GM23248 (cell line): ENCODE data around the gene KSR2. TPM values are rescaled to one million over a fixed set of nuclear protein-coding genes. Genes with fewer than 3 reads are reported as not detected.
A peak's percentile ranks its signal among the peaks of the same experiment; 100 is the strongest.
"Not testable (repeated sequence)": the region's sequence is repeated elsewhere in the genome, so short reads cannot be mapped to it uniquely, and the experiment has no call there.

ENCODE experiments used
- DNase-seq: peaks from one replicate; pipeline ENCODE4 v3.0.0-alpha.2; 2015
- H2AFZ ChIP-seq: fragments of 200-600 bp; sonication (generic); 2 replicates; pipeline ENCODE4 v1.6.1; 2016; ENCODE audit warnings: antibody characterized with exemption
- H3F3A ChIP-seq: fragments of 200-600 bp; sonication (generic); 2 replicates; pipeline ENCODE4 v1.6.1; 2016; ENCODE audit warnings: mild to moderate bottlenecking, antibody characterized with exemption, mixed run types; ENCODE audit not compliant: insufficient read depth
- H3K27ac ChIP-seq: fragments of 200-600 bp; sonication (generic); 2 replicates; pipeline ENCODE4 v1.5.1; 2016; ENCODE audit warnings: mild to moderate bottlenecking
- H3K27me3 ChIP-seq: fragments of 200-600 bp; sonication (generic); replicated peaks from 2 replicates; pipeline ENCODE4 v1.6.1; 2016; ENCODE audit warnings: mild to moderate bottlenecking; ENCODE audit not compliant: insufficient read depth
- H3K36me3 ChIP-seq: fragments of 200-600 bp; sonication (generic); 2 replicates; pipeline ENCODE4 v1.6.1; 2016; ENCODE audit warnings: low read depth, mild to moderate bottlenecking
- H3K4me1 ChIP-seq: fragments of 200-600 bp; sonication (generic); 2 replicates; pipeline ENCODE4 v1.6.1; 2016; ENCODE audit warnings: mild to moderate bottlenecking; ENCODE audit not compliant: insufficient read depth
- H3K4me2 ChIP-seq: fragments of 200-600 bp; sonication (generic); one replicate; pipeline ENCODE4 v1.6.1; 2016; ENCODE audit warnings: mild to moderate bottlenecking; ENCODE audit not compliant: unreplicated experiment
- H3K4me3 ChIP-seq: fragments of 200-600 bp; sonication (generic); 2 replicates; pipeline ENCODE4 v1.5.1; 2016; ENCODE audit warnings: mild to moderate bottlenecking
- H3K79me2 ChIP-seq: fragments of 200-600 bp; sonication (generic); 2 replicates; pipeline ENCODE4 v1.6.1; 2016; ENCODE audit warnings: mild to moderate bottlenecking; ENCODE audit not compliant: insufficient read depth
- H3K9ac ChIP-seq: fragments of 200-600 bp; sonication (generic); 2 replicates; pipeline ENCODE4 v1.6.1; 2016; ENCODE audit warnings: mild to moderate bottlenecking
- H3K9me2 ChIP-seq: fragments of 200-600 bp; sonication (generic); 2 replicates; pipeline ENCODE4 v1.6.1; 2016; ENCODE audit warnings: mixed run types, mild to moderate bottlenecking, moderate library complexity; ENCODE audit not compliant: insufficient read depth
- H3K9me3 ChIP-seq: fragments of 200-600 bp; sonication (generic); one replicate; pipeline ENCODE4 v1.6.1; 2017; ENCODE audit warnings: low read depth
- H4K20me1 ChIP-seq: fragments of 200-600 bp; sonication (generic); 2 replicates; pipeline ENCODE4 v1.6.0; 2016; ENCODE audit not compliant: insufficient read depth
- EZH2 ChIP-seq: fragments of 200-600 bp; sonication (generic); IDR thresholded peaks from 2 replicates; pipeline ENCODE4 v1.6.1; 2018; ENCODE audit warnings: antibody characterized with exemption, mild to moderate bottlenecking; ENCODE audit not compliant: insufficient read depth, poor library complexity, severe bottlenecking
- EZH2phosphoT487 ChIP-seq: fragments of 200-600 bp; sonication (generic); IDR thresholded peaks from 2 replicates; pipeline ENCODE4 v1.6.1; 2018; ENCODE audit warnings: antibody characterized with exemption, moderate library complexity, mild to moderate bottlenecking, low read depth; ENCODE audit not compliant: insufficient read depth
- WGBS, 2 experiments: methylation state at CpG; one replicate each; pipeline ENCODE4 v1.1.6; 2015 to 2017; ENCODE audit warnings: low lambda C conversion rate in 2 of 2, low coverage in 1 of 2; ENCODE audit errors: missing lambda C conversion rate in 2 of 2; 5-methylcytosine and 5-hydroxymethylcytosine counted together
- in situ Hi-C: fragments of 300-500 bp; cut with MboI; formaldehyde crosslinking; loops from 2 replicates; pipeline ENCODE4 v1.15.0; 2020
- polyA plus RNA-seq: library from polyadenylated mRNA; unstranded; fragments of >200 nt; fragmentation: Nextera tagmentation; extraction: Ambion mirVana; gene quantifications from 2 replicates; pipeline ENCODE4 v1.2.1, GENCODE V29; 2016
- total RNA-seq: library from RNA; depleted of rRNA; stranded (reverse); fragments of >200 nt; shearing (Covaris generic); gene quantifications from 2 replicates; pipeline ENCODE4 v1.2.3, GENCODE V29; 2014

The KSR2 gene
- total and polyA plus RNA-seq, 2 experiments from 2014 or later = not detected

DNA sequence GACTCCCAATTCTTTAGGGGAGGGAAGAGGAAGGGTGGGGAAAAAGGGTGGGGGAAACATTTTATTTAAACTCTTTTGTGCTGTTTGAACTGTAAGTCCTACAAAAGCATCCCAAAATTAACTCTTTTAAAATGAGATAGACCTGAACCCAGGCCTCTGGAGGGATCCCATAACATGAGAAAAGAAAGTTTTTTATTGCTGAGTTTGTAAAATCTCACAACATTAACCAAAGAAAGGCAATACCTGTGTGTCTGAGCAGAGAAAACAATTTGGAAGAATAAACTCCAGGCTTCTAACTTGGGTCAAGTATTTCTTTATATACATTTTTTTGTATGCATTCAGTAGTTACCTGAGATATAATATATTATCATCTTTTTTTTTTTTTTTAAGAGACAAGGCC lies 107.1 kb downstream of the KSR2 start:
- Histone ChIP-seq H3K27ac (no peak overlapping the region), H3K36me3 (no peaks in the 10 kb centered on the region), H3K9me2 (no peaks in the 10 kb centered on the region), H3K9ac (no peak overlapping the region), H4K20me1 (no peaks in the 10 kb centered on the region), H3K79me2 (no peaks in the 10 kb centered on the region), H3K4me2 (no peak overlapping the region), H3K9me3 (no peaks in the 10 kb centered on the region), H3F3A (0 out of 2 replicates have a peak, but pooled peaks cover 6% of the 10 kb centered on the region), H2AFZ (no peak overlapping the region), H3K27me3 (peaks cover 7% of the 10 kb centered on the region; the same call in 1 of the 2 replicates), H3K4me1 (no peaks in the 10 kb centered on the region), H3K4me3 (no peak overlapping the region)
- in situ Hi-C loops = loop anchor here (10.0 kb wide), 1 partner anchor 513 kb away; the partner anchor contains the start of genes SUDS3 and TAOK3
- no peak for DNase-seq
- no peak for TF ChIP-seq EZH2
- no peak for TF ChIP-seq EZH2phosphoT487

DNA sequence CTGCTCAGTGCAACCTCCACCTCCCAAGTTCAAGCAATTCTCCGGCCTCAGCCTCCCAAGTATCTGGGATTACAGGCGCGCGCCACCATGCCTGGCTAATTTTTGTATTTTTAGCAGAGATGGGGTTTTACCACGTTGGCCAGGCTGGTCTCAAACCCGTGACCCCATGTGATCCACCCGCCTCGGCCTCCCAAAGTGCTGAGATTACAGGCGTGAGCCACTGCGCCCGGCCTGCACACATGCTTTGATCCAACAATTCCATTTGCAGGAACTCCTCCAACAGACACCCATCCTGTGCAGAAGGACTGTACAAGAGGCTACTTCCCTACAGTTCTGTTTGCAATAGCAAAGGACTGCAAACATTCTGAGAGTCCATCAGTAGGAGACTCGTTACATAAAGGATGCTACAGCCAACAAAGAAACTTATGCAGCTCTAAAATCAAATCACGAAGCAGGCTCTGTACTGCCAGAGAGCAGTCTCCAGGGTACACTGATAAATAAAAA lies 108.0 kb downstream of the KSR2 start:
- 83 to 85% methylated on average over 13 of the region's 13 CpGs for WGBS, 2 experiments

DNA sequence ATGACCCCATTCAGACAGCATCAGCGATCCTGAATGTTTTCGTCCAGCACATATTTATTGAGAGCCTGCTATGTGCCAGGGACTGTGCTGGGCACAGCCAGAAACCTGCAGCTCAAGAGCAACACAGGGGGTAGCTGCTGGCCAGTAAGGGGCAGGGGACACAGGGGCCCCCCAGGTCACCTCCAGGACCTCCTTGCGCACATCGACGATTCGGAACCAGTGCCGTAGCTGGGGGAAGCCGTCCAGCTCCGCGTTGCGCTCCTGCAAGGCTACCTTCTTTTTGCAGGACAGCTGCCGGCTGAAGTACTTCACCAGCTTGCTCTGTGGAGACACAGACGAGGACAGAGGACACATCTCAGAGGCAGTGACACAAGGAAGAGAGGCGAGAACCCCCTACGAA lies 108.7 kb downstream of the KSR2 start:
- no peak overlapping the region for H3K4me3 ChIP-seq
- no peaks in the 10 kb centered on the region for H3K4me1 ChIP-seq
- no peaks in the 10 kb centered on the region for H4K20me1 ChIP-seq
- H3K9me2 ChIP-seq = no peaks in the 10 kb centered on the region
- H3K36me3 ChIP-seq = no peaks in the 10 kb centered on the region
- TF ChIP-seq EZH2 (no peak), EZH2phosphoT487 (no peak)
- H2AFZ ChIP-seq = no peak overlapping the region
- no peak for DNase-seq
- H3K4me2 ChIP-seq = no peak overlapping the region
- peaks cover 7% of the 10 kb centered on the region; the same call in 1 of the 2 replicates for H3K27me3 ChIP-seq
- H3K27ac ChIP-seq = no peak overlapping the region
- 0 out of 2 replicates have a peak, but pooled peaks cover 6% of the 10 kb centered on the region for H3F3A ChIP-seq
- in situ Hi-C loops = loop anchor here (10.0 kb wide), 1 partner anchor 515 kb away; the partner anchor contains the start of genes SUDS3 and TAOK3
- WGBS, 2 experiments = 74 to 79% methylated on average over 12 to 15 of the region's 15 CpGs
- H3K9ac ChIP-seq = no peak overlapping the region
- no peaks in the 10 kb centered on the region for H3K79me2 ChIP-seq
- H3K9me3 ChIP-seq = no peaks in the 10 kb centered on the region

More for the DNA sequence above, 108.0 kb downstream of the KSR2 start:
- not testable (repeated sequence) for H3K9ac ChIP-seq, H3K4me3 ChIP-seq, H4K20me1 ChIP-seq, H3K27ac ChIP-seq, DNase-seq, H3K36me3 ChIP-seq, H3K9me3 ChIP-seq, H3K9me2 ChIP-seq, H3K27me3 ChIP-seq, H3K4me2 ChIP-seq, H3F3A ChIP-seq, H2AFZ ChIP-seq, H3K79me2 ChIP-seq, H3K4me1 ChIP-seq
- in situ Hi-C loops = loop anchor here (10.0 kb wide), 1 partner anchor 514 kb away; the partner anchor contains the start of genes SUDS3 and TAOK3

DNA sequence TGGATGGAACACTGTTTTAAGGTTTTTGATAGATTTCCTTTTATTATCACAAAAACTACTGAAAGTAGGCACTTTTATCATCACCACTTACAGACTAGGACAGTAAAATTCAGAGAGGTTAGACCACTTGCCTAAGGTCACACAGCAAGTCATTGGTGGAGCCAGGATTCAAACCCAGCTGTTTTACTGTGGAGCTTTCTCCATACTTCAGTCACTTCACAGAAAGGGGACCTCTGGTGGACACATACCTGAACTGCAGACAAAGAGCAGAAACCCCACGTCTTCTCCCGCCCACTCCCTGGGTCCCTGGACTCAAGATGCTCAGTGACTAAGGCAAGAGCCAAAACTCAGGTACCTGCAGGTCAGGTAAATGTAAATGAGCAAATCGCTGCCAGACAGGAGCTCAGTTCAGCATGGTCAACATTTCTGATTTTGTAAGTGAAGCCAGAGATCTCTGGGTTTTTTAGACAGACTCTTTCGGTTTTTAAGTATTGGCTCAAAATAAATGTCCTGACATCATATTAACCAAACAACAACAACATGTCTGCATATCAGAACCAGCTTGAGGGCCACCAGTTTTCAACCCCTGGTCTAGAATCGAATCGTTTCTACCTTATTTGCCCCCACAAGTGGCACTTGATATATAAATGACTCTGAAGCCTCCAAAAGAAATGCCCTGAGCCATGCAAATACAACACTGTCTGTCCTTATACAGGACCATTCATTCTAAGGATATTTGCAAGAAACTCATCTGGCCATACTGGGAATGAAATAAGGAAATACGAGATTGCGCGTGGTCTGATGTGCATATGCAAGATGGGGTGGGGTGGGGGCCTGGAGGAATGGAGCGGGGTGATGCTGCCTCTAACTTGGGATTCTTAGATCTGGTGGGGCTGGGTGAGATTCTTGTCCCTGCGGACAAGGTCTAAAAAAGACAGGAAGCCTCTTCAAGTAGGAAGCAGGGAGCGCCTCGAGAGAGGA lies 110.9 kb downstream of the KSR2 start:
- Histone ChIP-seq H3K4me3 (no peak overlapping the region), H3K27ac (no peak overlapping the region), H3K9me2 (no peaks in the 10 kb centered on the region), H3K9me3 (no peaks in the 10 kb centered on the region), H3K4me2 (no peak overlapping the region), H3K27me3 (peaks cover 7% of the 10 kb centered on the region; the same call in 1 of the 2 replicates), H3K4me1 (no peaks in the 10 kb centered on the region), H3F3A (no peaks in the 10 kb centered on the region), H3K79me2 (no peaks in the 10 kb centered on the region), H3K36me3 (no peaks in the 10 kb centered on the region), H3K9ac (no peak overlapping the region), H4K20me1 (no peaks in the 10 kb centered on the region), H2AFZ (no peak overlapping the region)
- 59 to 62% methylated on average over 13 of the region's 13 CpGs for WGBS, 2 experiments
- TF ChIP-seq EZH2phosphoT487 (no peak), EZH2 (no peak)
- in situ Hi-C loops = loop anchor here (10.0 kb wide), 1 partner anchor 643 kb away; no protein-coding TSS in a partner anchor
- DNase-seq = peak; percentile 61

DNA sequence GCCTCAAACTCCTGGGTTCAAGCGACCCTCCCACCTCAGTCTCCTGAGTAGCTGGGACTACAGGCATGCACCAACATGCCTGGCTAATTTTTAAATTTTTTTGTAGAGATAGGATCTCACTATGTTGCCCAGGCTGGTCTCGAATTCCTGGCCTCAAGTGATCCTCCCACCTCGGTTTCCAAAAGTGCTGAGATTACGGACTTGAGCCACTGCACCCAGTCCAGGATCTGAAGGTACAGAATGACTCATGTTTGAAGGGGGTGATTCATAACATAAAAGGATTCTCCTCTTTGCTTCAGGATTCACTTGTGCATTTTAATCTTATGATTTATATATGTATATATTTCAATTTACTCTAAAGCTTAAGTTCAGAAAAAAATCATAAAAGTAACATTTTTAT lies 111.7 kb downstream of the KSR2 start:
- not testable (repeated sequence) for H2AFZ ChIP-seq, H3K9me3 ChIP-seq, H3K4me1 ChIP-seq, H3K4me3 ChIP-seq, H3F3A ChIP-seq, H3K36me3 ChIP-seq, H3K27ac ChIP-seq, H3K9ac ChIP-seq, H4K20me1 ChIP-seq, H3K79me2 ChIP-seq, H3K4me2 ChIP-seq, H3K9me2 ChIP-seq, H3K27me3 ChIP-seq
- 43 to 49% methylated on average over 4 of the region's 4 CpGs for WGBS, 2 experiments
- DNase-seq = peak; percentile 33
- in situ Hi-C loops = loop anchor here (10.0 kb wide), 1 partner anchor 642 kb away; no protein-coding TSS in a partner anchor
